Small intestine (tissue), 7 donors: ENCODE results near the gene SYT13. TPM values are rescaled to one million over a fixed set of nuclear protein-coding genes. Genes with fewer than 3 reads are reported as not detected.
A peak's percentile ranks its signal among the peaks of the same experiment; 100 is the strongest.

ENCODE experiments used
- DNase-seq, 2 donors: peaks; one replicate each; pipeline versions ENCODE4 v3.0.0 to v3.0.0-alpha.2; 2013
- FAIRE-seq: peaks from 2 replicates; lab custom pipeline; 2012; peaks lifted over from hg19 to GRCh38; lab: Jason Lieb, UNC
- H3K27ac ChIP-seq, 3 donors: one replicate each; pipeline ENCODE4 v1.5.1; 2013; ENCODE audit warnings: low read length in 2 of 3, mild to moderate bottlenecking in 2 of 3, control low read depth in 1 of 3, inconsistent platforms in 1 of 3, low read depth in 1 of 3, moderate library complexity in 1 of 3
- H3K27me3 ChIP-seq, 3 donors: one replicate each; pipeline ENCODE4 v1.6.1; 2013; ENCODE audit warnings: low read length in 3 of 3, inconsistent platforms in 1 of 3; ENCODE audit not compliant: control insufficient read depth in 3 of 3, insufficient read depth in 3 of 3
- H3K36me3 ChIP-seq, 3 donors: one replicate each; pipeline ENCODE4 v1.6.1; 2013; ENCODE audit warnings: low read length in 3 of 3, inconsistent platforms in 1 of 3, low read depth in 1 of 3, mild to moderate bottlenecking in 1 of 3, moderate library complexity in 1 of 3; ENCODE audit not compliant: control insufficient read depth in 3 of 3, insufficient read depth in 2 of 3
- H3K4me1 ChIP-seq, 3 donors: one replicate each; pipeline ENCODE4 v1.6.1; 2013; ENCODE audit warnings: low read length in 2 of 3, inconsistent platforms in 1 of 3, low read depth in 1 of 3, mild to moderate bottlenecking in 1 of 3, moderate library complexity in 1 of 3; ENCODE audit not compliant: control insufficient read depth in 3 of 3, insufficient read depth in 2 of 3
- H3K4me3 ChIP-seq, 3 donors: one replicate each; pipeline ENCODE4 v1.5.1; 2013; ENCODE audit warnings: low read length in 3 of 3, control low read depth in 1 of 3, inconsistent platforms in 1 of 3, low read depth in 1 of 3, mild to moderate bottlenecking in 1 of 3, moderate library complexity in 1 of 3
- H3K9me3 ChIP-seq, 2 donors: one replicate each; pipeline ENCODE4 v1.6.1; 2013; ENCODE audit warnings: low read depth in 1 of 2, low read length in 1 of 2; ENCODE audit not compliant: control insufficient read depth in 2 of 2, insufficient read depth in 1 of 2
- WGBS, 3 donors: extraction: QIAGEN DNeasy Blood & Tissue Kit; methylation state at CpG; one replicate each; pipeline ENCODE4 v1.1.7; 2013; 5-methylcytosine and 5-hydroxymethylcytosine counted together
- polyA plus RNA-seq, 4 donors: library from polyadenylated mRNA; stranded (reverse) in 3 of 4; unstranded in 1 of 4; fragments of 200-250 nt in 3 of 4; fragments of 120-200 nt in 1 of 4; gene quantifications; one replicate each; pipeline versions ENCODE4 v1.2.1 to v1.2.3, GENCODE V29; 2013
- donor health status: healthy with polysubstance abuse.
- donor health status: control.
- donor health status: control.
- donor health status: Bipolar disorder and iron deficiency.
- donor health status: healthy.

SYT13 gene
- polyA plus RNA-seq, 4 donors: 2.0 to 44.2 (median 12.3) TPM

- FAIRE-seq (no peak), DNase-seq (peak; percentile 87 to 96)
- Histone ChIP-seq H3K36me3 (peaks cover 0 to 6% (median 0%) of the 10 kb centered on the region in 3 donors), H3K27ac (peak overlapping the region; percentile 77 to 88 (median 82)), H3K27me3 (no peaks in the 10 kb centered on the region), H3K4me3 (no peak overlapping the region), H3K9me3 (no peaks in the 10 kb centered on the region), H3K4me1 (peaks cover 10 to 58% (median 12%) of the 10 kb centered on the region in 3 donors)
- 15 to 70% (median 29%) methylated on average over 1 of the region's 1 CpG for WGBS, 3 donors
These were observed 19.5 kb downstream of the SYT13 start for GRCh38 chr11:45266676-45267020.

- Histone ChIP-seq H3K9me3 (no peaks in the 10 kb centered on the region), H3K4me1 (peaks cover 10 to 53% (median 12%) of the 10 kb centered on the region in 3 donors), H3K27ac (peak overlapping the region; percentile 77 to 88 (median 82)), H3K36me3 (peaks cover 0 to 6% (median 0%) of the 10 kb centered on the region in 3 donors), H3K4me3 (no peak overlapping the region), H3K27me3 (no peaks in the 10 kb centered on the region)
- 16 to 55% (median 24%) methylated on average over 2 of the region's 2 CpGs for WGBS, 3 donors
- FAIRE-seq (no peak), DNase-seq (no peak)
These were observed 20.0 kb downstream of the SYT13 start for GRCh38 chr11:45265969-45266675.

- H3K27ac ChIP-seq: peak overlapping the region in 2 of 3 donors; percentile 53 to 82
- WGBS, 3 donors: 45 to 63% (median 53%) methylated on average over 11 of the region's 11 CpGs
- FAIRE-seq (no peak), DNase-seq (peak; percentile 26 to 52)
- no peak overlapping the region for H3K4me3 ChIP-seq
- H3K9me3 ChIP-seq: no peaks in the 10 kb centered on the region
- peaks cover 0 to 6% (median 0%) of the 10 kb centered on the region in 3 donors for H3K36me3 ChIP-seq
- H3K27me3 ChIP-seq: no peaks in the 10 kb centered on the region
- peaks cover 10 to 63% (median 12%) of the 10 kb centered on the region in 3 donors for H3K4me1 ChIP-seq
These were observed 21.2 kb downstream of the SYT13 start for GRCh38 chr11:45264839-45265515.

- H3K27ac ChIP-seq: peak overlapping the region in 1 of 3 donors; percentile 5
- 65 to 83% (median 76%) methylated on average over 3 of the region's 3 CpGs for WGBS, 3 donors
- peaks cover 14 to 67% (median 14%) of the 10 kb centered on the region in 3 donors for H3K4me1 ChIP-seq
- no peak overlapping the region for H3K4me3 ChIP-seq
- H3K36me3 ChIP-seq: peaks cover 0 to 6% (median 0%) of the 10 kb centered on the region in 3 donors
- DNase-seq: no peak
- FAIRE-seq: no peak
- H3K27me3 ChIP-seq: no peaks in the 10 kb centered on the region
- H3K9me3 ChIP-seq: no peaks in the 10 kb centered on the region
These were observed 22.4 kb downstream of the SYT13 start for GRCh38 chr11:45263773-45264172.

- peaks cover 0 to 9% (median 0%) of the 10 kb centered on the region in 3 donors for H3K36me3 ChIP-seq
- H3K27ac ChIP-seq: peak overlapping the region in 2 of 3 donors; percentile 25 to 46
- H3K9me3 ChIP-seq: no peaks in the 10 kb centered on the region
- H3K27me3 ChIP-seq: no peaks in the 10 kb centered on the region
- peak; percentile 47 to 64 for DNase-seq
- WGBS, 3 donors: 14 to 55% (median 25%) methylated on average over 4 of the region's 4 CpGs
- FAIRE-seq: no peak
- peaks cover 13 to 64% (median 15%) of the 10 kb centered on the region in 3 donors for H3K4me1 ChIP-seq
- H3K4me3 ChIP-seq: no peak overlapping the region
These were observed 23.2 kb downstream of the SYT13 start for GRCh38 chr11:45262900-45263299.

- DNase-seq: peak; percentile 56 to 71
- peaks cover 4 to 38% (median 6%) of the 10 kb centered on the region in 3 donors for H3K4me1 ChIP-seq
- H3K27ac ChIP-seq: peak overlapping the region; percentile 70 to 94 (median 71)
- H3K9me3 ChIP-seq: no peaks in the 10 kb centered on the region
- FAIRE-seq: no peak
- peaks cover 0 to 12% (median 0%) of the 10 kb centered on the region in 3 donors for H3K36me3 ChIP-seq
- H3K4me3 ChIP-seq: no peak overlapping the region
- no peaks in the 10 kb centered on the region for H3K27me3 ChIP-seq
These were observed 26.1 kb downstream of the SYT13 start for GRCh38 chr11:45260071-45260470.

GRCh38 chr11:45259592-45259991, 26.5 kb downstream of the SYT13 start:
- peak overlapping the region; percentile 70 to 94 (median 71) for H3K27ac ChIP-seq
- no peaks in the 10 kb centered on the region for H3K9me3 ChIP-seq
- 28 to 73% (median 48%) methylated on average over 3 of the region's 3 CpGs for WGBS, 3 donors
- peaks cover 4 to 33% (median 6%) of the 10 kb centered on the region in 3 donors for H3K4me1 ChIP-seq
- peaks cover 0 to 15% (median 0%) of the 10 kb centered on the region in 3 donors for H3K36me3 ChIP-seq
- DNase-seq (peak; percentile 60 to 95), FAIRE-seq (no peak)
- no peaks in the 10 kb centered on the region for H3K27me3 ChIP-seq
- H3K4me3 ChIP-seq: no peak overlapping the region

- WGBS, 3 donors: 25 to 32% (median 31%) methylated on average over 4 of the region's 4 CpGs
- Histone ChIP-seq H3K4me1 (peaks cover 4 to 30% (median 6%) of the 10 kb centered on the region in 3 donors), H3K9me3 (no peaks in the 10 kb centered on the region), H3K4me3 (no peak overlapping the region), H3K27ac (peak overlapping the region; percentile 15 to 71 (median 56)), H3K27me3 (no peaks in the 10 kb centered on the region), H3K36me3 (peaks cover 0 to 20% (median 0%) of the 10 kb centered on the region in 3 donors)
- no peak for DNase-seq
- no peak for FAIRE-seq
These were observed 27.1 kb downstream of the SYT13 start for GRCh38 chr11:45258982-45259530.
